ENCODE measurements around the gene LTA4H.
"Not testable (repeated sequence)": the region's sequence is repeated elsewhere in the genome, so short reads cannot be mapped to it uniquely, and the experiment has no call there.

Gene LTA4H

GRCh38 chr12:95988506-95989275, 46.7 kb downstream of the LTA4H start:
- DNase-seq: no peak

DNA sequence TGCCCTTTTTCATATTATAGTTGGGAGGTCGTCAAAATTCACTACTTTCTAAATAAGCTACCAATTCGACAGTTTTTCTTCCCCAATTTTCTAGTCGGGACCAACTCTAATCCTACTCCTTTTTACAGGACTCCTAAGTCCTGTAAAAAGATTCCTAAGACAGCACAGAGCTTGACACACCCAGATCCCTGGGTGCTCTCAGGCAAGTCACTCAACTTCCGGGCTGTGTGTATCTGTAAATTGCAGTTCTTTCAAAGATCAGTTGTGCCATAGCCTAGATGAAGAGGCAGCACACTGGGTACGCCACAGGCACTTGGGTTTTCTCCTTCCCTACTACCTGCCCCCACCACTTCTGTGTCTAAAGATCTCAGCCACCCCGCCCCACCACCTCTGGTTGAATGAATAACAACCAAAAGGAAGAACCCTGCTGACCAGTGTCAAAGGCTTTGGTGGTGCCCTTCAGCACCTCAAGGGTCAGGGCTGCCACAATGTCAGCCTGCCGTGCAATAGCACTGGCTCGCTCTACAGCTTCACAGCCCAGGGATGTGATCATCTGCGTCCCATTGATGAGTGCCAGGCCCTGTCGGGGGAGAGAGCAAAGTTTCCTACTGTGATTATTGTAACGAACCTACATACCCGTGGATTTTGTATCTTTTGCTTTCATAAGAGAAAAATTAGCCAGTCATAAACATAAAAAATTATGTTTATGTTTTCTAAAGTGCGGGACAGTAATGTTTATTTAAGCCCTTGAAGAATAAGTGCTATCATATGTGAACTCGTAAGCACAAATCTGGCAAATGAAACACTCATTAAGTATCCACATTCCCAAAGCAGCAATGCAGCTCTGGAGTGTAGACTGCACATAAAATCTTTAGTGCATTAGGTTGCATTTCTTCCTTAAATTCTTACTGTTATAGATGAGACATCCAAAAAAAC, 48.5 kb downstream of the LTA4H start:
- DNase-seq: no peak

DNA sequence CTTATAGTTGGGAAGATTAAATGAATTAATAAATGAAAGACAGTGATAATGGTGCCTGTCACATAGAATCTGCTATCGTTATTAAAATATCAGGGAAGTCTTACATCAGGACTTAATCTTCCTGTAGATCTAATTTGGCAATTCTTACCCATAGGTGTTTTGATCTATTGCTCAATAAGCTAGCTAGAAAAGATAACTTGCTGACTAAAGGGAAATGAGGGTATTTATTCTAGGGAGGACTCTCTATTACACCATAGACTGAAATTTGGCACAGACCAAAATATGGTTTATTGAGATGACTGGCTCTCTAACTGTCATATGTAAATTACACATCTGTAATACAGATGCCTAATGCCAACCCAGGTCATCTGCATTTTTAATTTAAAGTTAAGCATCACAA, 50.7 kb downstream of the LTA4H start:
- DNase-seq: no peak

- no peak for DNase-seq
These were observed 52.8 kb downstream of the LTA4H start for GRCh38 chr12:95982602-95983001.

DNA sequence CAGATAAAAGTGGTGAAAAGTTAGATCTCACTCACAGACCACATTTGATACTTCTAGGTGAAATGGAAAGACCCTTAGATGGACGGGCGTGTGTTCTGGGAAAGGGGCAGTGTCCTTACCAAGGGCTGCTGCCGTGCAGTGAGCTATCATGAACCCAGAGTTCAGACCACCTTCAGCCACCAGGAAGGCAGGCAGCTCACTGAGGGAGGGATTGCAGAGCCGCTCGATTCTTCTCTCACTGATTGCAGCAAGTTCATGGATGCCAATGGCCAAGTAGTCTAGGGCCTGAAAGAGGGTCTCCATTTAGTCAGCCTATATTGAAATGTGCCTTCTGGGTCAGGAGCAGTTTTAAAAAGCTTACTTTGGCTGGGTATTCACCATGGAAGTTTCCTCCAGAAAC, 55.0 kb downstream of the LTA4H start:
- DNase-seq: no peak

GRCh38 chr12:95978774-95979173, 56.6 kb downstream of the LTA4H start:
- DNase-seq: no peak

- no peak for DNase-seq
These were observed 57.0 kb downstream of the LTA4H start for GRCh38 chr12:95978351-95978750.

- no peak for DNase-seq
These were observed 57.6 kb downstream of the LTA4H start for GRCh38 chr12:95977764-95978305.

DNA sequence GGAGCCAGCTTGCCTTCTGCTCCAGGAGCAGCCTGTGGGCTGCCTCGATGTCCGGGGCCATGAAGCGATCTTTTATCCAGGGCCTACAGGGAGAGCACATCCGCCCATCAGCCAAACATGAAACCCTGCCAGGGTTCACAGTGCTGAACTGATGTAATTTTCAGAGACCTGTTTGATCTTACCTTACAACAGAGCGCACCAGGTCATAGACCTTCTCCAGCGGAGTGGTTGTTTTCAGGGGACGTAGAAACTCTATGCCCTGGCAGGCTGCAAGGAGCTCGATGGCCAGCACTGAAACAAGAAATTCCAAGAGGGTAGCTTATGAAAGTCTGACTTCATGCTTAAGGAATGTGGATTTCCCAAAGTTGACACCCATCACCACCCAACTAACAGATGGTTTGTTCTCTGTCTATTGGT, 59.0 kb downstream of the LTA4H start:
- no peak for DNase-seq

- DNase-seq: no peak
These were observed 59.9 kb downstream of the LTA4H start for GRCh38 chr12:95975491-95975890.

DNA sequence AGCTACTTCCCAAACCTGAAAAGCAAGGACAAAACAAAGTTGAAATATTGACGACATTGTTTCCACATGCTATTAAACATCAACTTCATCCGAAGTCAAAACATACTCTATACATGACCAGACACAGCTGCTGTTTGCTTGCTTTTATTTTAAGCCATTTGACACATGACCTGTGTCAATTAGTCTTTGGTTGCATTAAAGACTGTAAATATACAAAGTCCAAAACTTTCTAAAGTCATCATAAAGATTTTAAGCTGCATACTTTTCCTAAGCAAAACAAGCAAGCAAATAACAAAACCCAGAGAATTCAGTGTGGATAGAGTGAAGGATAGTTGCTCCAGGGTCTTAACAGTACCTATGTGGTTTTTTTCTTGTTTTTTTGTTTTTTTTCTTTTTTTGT, 61.0 kb downstream of the LTA4H start:
- no peak for DNase-seq

DNA sequence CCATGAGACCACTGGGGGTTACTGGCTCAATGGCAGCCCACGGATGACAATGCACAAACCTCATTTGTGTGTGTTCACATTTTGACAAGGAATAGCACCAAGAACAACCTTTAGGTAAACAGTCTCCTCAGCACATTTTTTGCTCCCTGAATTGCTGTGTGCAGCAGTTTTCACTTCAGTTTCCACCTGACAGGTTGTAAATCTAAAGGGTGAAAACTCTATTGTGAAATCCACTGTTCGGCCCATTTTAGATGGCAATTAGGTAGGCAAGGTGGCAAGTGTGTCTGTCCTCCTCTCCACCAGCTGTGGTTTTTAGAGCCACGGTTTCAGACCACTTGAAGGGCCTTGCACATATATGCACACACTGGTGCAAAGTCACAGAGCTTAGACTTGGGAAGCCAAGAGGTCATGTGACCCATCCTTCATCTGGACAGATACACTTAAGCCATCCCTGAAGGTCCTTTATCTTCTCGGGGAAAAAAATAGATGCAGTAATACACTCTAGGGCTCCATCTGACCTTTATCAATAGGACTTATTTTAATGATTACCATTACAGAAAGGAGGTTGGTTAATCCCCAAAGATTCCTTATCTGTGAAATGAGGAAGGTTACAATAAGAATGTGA, 62.4 kb downstream of the LTA4H start:
- DNase-seq: no peak

DNA sequence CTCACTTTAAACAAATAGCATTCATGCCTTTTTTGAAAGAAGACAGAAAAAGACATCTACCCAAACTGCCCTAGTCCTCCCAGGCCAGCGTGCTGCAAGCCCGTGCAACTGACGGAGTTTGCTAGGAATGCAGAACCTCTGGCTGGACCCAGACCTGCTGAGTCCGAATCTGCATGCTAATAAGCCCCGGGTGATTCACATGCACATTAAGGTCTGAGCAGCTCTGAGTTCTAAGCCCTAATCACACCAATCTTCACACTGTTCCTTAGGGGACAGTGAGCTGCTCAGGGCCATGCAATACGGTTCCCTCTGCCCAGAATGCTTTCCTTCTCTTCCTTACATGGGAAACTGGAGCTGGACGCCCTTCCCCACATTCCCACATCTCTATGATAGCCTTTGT, 64.5 kb downstream of the LTA4H start:
- no peak for DNase-seq

DNA sequence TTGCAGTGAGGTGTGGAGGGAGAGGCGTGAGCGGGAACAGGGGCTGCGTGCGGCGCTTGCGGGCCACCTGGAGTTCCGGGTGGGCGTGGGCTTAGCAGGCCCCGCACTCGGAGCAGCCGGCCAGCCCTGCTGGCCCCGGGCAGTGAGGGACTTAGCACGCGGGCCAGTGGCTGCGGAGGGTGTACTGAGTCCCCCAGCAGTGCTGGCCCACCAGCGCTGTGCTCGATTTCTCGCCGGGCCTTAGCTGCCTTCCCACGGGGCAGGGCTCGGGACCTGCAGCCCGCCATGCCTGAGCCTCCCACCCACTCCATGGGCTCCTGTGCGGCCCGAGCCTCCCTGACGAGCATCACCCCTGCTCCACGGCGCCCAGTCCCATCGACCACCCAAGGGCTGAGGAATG, 66.3 kb downstream of the LTA4H start:
- DNase-seq: not testable (repeated sequence)

GRCh38 chr12:95967301-95967700, 68.1 kb downstream of the LTA4H start:
- DNase-seq: no peak

DNA sequence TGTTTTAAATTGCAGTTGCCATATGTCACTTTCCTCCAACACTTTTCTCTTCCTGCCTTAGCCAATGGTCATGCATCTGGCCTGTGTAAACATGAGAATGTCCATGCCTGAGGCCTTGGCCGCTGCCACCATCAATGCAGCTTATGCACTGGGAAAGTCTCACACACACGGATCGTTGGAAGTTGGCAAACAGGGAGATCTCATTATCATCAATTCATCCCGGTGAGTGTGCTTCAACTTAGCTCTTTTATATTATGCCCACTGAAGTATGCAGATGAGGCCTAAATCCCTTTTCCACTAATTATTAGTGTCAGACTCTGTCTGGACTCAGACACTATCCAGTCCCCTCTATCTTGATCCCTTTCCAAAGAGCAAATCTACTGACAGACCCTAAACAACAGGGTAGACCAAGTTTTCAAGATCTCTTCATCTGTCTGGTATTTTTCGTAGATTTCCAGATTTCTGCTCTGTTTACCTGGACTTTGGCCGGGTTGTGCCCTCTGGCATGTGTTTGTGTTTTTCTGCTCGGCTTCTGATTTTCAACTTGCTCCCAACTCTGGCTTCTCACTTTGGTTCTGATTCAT, 69.0 kb downstream of the LTA4H start:
- no peak for DNase-seq

DNA sequence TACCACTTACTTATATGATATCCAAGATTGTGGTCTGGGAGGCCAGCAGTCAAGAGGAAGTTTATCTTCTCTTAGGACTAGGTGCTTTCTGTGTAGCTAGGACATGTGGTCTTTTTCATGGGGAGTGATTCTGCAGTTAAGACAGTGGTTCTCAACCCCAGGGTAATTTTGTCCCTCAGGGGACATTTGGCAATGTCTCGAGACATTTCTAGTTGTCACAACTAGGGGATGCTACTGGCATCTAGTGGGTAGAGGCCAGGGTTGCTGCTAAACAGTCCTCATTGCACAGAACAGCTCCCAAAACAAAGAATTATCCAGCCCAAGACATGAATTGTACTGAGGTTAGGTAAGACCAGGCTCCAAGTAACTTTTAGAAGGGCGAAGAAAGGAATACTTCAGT, 72.3 kb downstream of the LTA4H start:
- no peak for DNase-seq

DNA sequence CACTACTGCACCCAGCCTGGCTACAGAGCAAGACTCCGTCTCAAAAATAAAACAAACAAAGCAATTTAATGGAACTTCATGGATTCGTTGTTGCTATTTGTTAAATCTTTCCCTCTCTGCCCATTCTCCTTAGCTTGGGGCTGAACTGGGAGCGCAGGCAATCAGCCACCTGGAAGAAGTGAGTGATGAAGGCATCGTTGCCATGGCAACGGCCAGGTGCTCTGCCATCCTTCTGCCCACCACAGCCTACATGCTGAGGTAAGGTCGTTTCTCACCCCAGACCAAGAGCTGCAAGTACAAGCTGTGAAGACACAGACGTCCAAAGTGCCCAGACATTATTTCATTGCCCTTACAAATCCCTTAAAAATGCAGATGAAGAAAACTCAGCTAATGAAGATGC, 73.2 kb downstream of the LTA4H start:
- DNase-seq: no peak

- DNase-seq: no peak
These were observed 75.1 kb downstream of the LTA4H start for GRCh38 chr12:95960241-95960640.

DNA sequence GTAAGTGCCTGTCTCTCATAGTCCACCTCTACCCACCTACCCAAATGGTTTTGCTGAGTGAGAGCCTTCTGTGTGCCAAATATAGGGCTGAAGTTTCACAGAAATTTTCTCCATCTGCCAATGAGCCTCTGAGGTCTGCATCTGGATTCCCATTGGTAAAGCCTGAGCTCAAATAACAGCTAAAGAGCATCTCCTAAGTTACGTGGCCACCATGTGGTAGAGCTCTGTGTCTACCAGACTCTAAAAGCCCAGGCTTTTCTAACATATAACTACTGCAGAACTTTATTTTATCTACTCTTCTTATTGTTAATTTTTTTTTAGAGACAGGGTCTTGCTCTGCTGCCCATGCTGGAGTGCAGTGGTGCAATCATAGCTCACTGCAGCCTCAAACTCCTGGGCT, 76.3 kb downstream of the LTA4H start:
- peak; percentile 4 for DNase-seq

DNA sequence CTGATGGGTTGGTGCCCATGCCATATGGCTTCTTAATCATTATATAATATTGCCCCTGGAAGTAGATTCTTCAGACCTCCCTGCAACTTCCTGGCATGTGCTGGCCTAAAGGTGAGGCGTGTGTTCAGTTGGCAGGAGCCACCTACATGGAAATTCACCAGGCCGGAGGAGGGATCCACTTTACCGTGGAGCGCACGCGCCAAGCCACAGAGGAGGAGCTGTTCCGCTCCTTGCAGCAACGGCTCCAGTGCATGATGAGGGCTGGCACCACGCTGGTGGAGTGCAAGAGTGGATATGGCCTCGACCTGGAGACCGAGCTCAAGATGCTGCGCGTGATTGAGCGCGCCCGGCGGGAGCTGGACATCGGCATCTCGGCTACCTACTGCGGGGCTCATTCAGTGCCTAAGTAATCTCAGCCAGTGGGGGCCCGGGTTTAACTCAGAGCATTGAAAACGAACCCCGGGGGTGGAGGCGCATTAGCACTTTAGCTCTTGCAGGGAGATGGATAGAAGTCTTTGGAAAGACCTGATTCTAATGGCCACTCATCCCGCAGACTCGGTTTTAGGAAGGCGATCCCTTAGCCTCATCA, 78.7 kb downstream of the LTA4H start:
- DNase-seq: no peak

- no peak for DNase-seq
These were observed 79.7 kb downstream of the LTA4H start for GRCh38 chr12:95955549-95956159.

Data from NCI-H2171 (cell line).